Mesothelial cell of epicardium (in vitro differentiated cells): Measurements from ENCODE around the gene ZNF451. TPM values are rescaled to one million over a fixed set of nuclear protein-coding genes. Genes with fewer than 3 reads are reported as not detected.
A peak's percentile ranks its signal among the peaks of the same experiment; 100 is the strongest.

ENCODE experiments used
- DNase-seq, 2 experiments: peaks; one replicate each; pipeline ENCODE4 v3.0.0; 2021; ENCODE audit warnings: low spot score in 2 of 2; ENCODE audit not compliant: unreplicated experiment in 2 of 2
- H3K27ac Mint-ChIP-seq: 2 replicates; pipeline ENCODE4 v1.8.0; 2021; ENCODE audit warnings: mixed read lengths
- H3K27me3 Mint-ChIP-seq: 2 replicates; pipeline ENCODE4 v1.8.0; 2021; ENCODE audit warnings: low read depth, mixed read lengths
- H3K36me3 Mint-ChIP-seq: 2 replicates; pipeline ENCODE4 v1.8.0; 2021; ENCODE audit warnings: mixed read lengths
- H3K4me1 Mint-ChIP-seq: 2 replicates; pipeline ENCODE4 v1.8.0; 2021; ENCODE audit warnings: mixed read lengths
- H3K4me3 Mint-ChIP-seq: 2 replicates; pipeline ENCODE4 v1.8.0; 2021; ENCODE audit warnings: mild to moderate bottlenecking, moderate library complexity, mixed read lengths
- H3K9me3 Mint-ChIP-seq: 2 replicates; pipeline ENCODE4 v1.8.0; 2021; ENCODE audit warnings: mixed read lengths
- total RNA-seq: library from RNA; stranded (reverse); gene quantifications from 3 replicates; pipeline ENCODE4 v1.2.1, GENCODE V29; 2021
- TF ChIP-seq, protein P1 (sequence below): fragments of 200-600 bp; sonication (generic); IDR thresholded peaks from one replicate; pipeline ENCODE4 v1.5.0; 2021; ENCODE audit warnings: antibody characterized with exemption; ENCODE audit not compliant: unreplicated experiment

The ZNF451 gene
- total RNA-seq, 1 donor from 2014 or later = 79.9 TPM

DNA sequence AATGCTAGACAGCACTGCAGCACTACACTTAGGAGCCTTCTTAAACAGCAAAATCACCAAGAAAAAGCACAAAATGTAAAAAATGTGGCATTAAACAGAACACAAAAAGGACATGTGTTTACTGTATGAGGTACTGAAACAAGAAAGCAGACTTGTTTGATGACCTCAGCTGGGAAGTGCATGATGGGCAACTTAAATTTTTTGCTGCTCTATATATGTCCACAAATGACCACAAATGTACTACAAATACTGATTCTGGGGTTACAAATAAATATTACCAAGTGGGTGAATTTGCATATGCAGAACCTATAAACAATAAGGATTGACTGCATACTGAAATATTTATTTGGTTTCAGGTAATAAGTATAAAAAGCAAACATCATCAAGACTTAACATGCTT lies 119.0 kb downstream of the ZNF451 start:
- peaks cover 22% of the 10 kb centered on the region for H3K4me1 Mint-ChIP-seq
- H3K9me3 Mint-ChIP-seq = no peaks in the 10 kb centered on the region
- H3K4me3 Mint-ChIP-seq = no peak overlapping the region
- H3K27me3 Mint-ChIP-seq = no peaks in the 10 kb centered on the region
- H3K27ac Mint-ChIP-seq = no peak overlapping the region
- TF ChIP-seq, protein P1, sequence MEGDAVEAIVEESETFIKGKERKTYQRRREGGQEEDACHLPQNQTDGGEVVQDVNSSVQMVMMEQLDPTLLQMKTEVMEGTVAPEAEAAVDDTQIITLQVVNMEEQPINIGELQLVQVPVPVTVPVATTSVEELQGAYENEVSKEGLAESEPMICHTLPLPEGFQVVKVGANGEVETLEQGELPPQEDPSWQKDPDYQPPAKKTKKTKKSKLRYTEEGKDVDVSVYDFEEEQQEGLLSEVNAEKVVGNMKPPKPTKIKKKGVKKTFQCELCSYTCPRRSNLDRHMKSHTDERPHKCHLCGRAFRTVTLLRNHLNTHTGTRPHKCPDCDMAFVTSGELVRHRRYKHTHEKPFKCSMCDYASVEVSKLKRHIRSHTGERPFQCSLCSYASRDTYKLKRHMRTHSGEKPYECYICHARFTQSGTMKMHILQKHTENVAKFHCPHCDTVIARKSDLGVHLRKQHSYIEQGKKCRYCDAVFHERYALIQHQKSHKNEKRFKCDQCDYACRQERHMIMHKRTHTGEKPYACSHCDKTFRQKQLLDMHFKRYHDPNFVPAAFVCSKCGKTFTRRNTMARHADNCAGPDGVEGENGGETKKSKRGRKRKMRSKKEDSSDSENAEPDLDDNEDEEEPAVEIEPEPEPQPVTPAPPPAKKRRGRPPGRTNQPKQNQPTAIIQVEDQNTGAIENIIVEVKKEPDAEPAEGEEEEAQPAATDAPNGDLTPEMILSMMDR = no peak
- no peak for DNase-seq
- H3K36me3 Mint-ChIP-seq = peaks cover 2% of the 10 kb centered on the region

DNA sequence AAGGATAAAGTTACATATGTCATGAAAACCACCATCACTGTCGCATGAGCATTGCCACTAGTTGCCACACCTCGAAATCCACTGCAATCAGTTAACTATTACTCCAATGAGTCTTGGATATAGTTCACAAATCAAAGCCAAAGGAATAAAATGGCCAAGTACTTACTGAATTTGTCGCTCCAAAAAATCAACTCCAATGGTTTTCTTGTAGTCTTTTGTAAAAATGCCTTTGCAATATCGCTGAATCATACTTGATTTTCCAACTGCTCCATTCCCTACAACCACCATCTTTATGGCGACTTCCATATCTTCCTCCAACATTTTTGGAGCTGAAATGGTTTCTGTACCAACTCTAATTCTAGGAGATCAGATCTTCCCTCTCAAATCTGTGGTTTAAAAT lies 120.1 kb downstream of the ZNF451 start:
- DNase-seq = no peak
- H3K4me1 Mint-ChIP-seq = peaks cover 22% of the 10 kb centered on the region
- TF ChIP-seq, protein P1 = no peak
- peak overlapping the region; percentile 53 for H3K27ac Mint-ChIP-seq
- H3K36me3 Mint-ChIP-seq = peaks cover 9% of the 10 kb centered on the region
- H3K9me3 Mint-ChIP-seq = peaks cover 6% of the 10 kb centered on the region
- no peak overlapping the region for H3K4me3 Mint-ChIP-seq
- no peaks in the 10 kb centered on the region for H3K27me3 Mint-ChIP-seq

DNA sequence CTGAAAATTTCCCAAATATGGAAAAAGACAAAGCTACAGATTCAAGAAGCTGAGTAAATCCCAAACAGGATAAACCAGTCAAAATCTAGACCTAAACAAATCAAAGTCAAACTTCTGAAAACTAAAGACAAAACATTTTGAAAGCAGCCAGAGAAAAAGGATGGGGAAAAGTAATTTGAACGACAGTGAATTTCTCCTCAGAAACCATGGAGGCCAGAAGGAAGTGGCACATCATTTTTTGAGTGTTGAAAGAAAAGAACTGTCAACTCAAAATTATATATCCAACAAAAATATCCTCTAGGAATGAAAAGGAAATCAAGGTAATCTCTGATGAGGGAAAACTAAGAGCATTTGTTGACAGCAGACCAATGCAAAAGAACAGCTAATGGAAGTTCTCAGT lies 125.3 kb downstream of the ZNF451 start:
- peaks cover 25% of the 10 kb centered on the region for H3K9me3 Mint-ChIP-seq
- H3K27me3 Mint-ChIP-seq = no peaks in the 10 kb centered on the region
- H3K4me1 Mint-ChIP-seq = peaks cover 14% of the 10 kb centered on the region
- no peak for DNase-seq
- TF ChIP-seq, protein P1 = no peak
- no peak overlapping the region for H3K27ac Mint-ChIP-seq
- peaks cover 33% of the 10 kb centered on the region for H3K36me3 Mint-ChIP-seq
- H3K4me3 Mint-ChIP-seq = no peak overlapping the region

DNA sequence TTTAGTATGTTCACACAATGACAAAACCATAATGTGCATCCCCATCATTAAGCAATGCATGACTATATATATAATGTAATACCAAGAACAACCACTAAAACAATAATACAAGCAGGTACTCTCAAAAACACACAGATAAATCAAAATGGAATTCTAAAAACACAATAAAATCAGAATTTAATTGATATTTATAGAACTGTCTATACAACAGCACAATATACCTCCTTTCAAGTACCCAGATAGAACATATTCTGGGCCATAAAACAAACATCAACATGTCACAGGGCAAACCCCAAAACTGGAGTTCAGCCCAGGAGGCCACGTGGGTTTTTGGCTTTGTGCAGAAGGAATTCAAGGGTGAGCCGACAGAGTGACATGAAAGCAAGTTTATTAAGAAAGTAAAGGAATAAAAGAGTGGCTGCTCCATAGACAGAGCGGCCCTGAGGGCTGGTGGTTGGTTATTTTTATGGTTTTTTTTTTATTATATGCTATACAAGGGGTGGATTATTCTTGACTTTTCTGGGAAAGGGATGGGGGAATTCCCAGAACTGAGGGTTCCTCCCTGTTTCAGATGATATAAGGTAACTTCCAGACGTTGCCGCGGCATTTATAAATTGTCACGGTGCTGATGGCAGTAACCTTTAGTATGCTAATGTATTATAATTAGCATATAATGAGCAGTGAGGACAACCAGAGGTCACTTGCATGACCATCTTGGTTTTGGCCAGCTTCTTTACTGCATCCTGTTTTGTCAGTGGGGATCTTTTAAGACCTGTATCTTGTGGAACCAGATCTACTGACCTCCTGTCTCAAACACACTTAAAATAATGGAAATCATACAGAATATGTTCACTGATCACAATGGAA lies 126.5 kb downstream of the ZNF451 start:
- DNase-seq = no peak
- Mint-ChIP-seq H3K4me1 (peaks cover 23% of the 10 kb centered on the region), H3K27me3 (no peaks in the 10 kb centered on the region), H3K36me3 (peaks cover 34% of the 10 kb centered on the region), H3K27ac (no peak overlapping the region), H3K4me3 (no peak overlapping the region), H3K9me3 (peaks cover 28% of the 10 kb centered on the region)
- TF ChIP-seq, protein P1 = peak; percentile 61

DNA sequence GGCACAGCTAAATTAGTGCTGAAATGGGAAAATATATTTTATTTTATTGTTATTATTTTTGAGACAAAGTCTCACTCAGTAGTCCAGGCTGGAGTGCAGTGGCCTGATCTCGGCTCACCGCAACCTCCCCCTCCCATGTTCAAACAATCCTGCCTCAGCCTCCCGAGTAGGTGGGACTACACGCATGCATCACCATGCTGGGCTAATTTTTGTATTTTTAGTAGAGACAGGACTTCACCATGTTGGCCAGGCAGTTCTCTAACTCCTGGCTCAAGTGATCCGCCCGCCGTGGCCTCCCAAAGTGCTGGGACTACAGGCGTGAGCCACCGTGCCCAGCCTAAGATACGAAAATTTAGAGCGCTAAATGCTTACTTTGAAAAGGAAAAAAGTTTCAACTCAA lies 127.3 kb downstream of the ZNF451 start:
- Mint-ChIP-seq H3K27me3 (no peaks in the 10 kb centered on the region), H3K27ac (no peak overlapping the region), H3K9me3 (peaks cover 28% of the 10 kb centered on the region), H3K4me3 (no peak overlapping the region), H3K36me3 (peaks cover 34% of the 10 kb centered on the region), H3K4me1 (peaks cover 17% of the 10 kb centered on the region)
- TF ChIP-seq, protein P1 = no peak
- no peak for DNase-seq

Other genes with a start within 250 kb of the ZNF451 start
- 6.6 to 8.1 TPM (median 7.6 TPM) in 3 replicates for gene BEND6, start 135.1 kb upstream of the ZNF451 start, total RNA-seq
- gene KIAA1586, start 43.5 kb upstream of the ZNF451 start, total RNA-seq = 26.2 to 29.8 TPM (median 27.6 TPM) in 3 replicates
- 4.5 to 5.4 TPM (median 5.0 TPM) in 3 replicates for gene BAG2, start 82.1 kb downstream of the ZNF451 start, total RNA-seq
- gene RAB23, start 132.1 kb downstream of the ZNF451 start, total RNA-seq = 15.2 to 16.8 TPM (median 16.1 TPM) in 3 replicates
- gene PRIM2, start 227.4 kb downstream of the ZNF451 start, total RNA-seq = 16.6 to 17.9 TPM (median 16.9 TPM) in 3 replicates